Measurements from ENCODE around the gene RAD21L1.

Gene RAD21L1

GRCh38 chr20:1225783-1226654, at the start of gene RAD21L1:
TSS of gene RAD21L1 (plus strand) at chr20:1226044. CDS start at chr20:1228454, 2,410 bp downstream.
- DNase-seq, result peak; percentile 85

DNA sequence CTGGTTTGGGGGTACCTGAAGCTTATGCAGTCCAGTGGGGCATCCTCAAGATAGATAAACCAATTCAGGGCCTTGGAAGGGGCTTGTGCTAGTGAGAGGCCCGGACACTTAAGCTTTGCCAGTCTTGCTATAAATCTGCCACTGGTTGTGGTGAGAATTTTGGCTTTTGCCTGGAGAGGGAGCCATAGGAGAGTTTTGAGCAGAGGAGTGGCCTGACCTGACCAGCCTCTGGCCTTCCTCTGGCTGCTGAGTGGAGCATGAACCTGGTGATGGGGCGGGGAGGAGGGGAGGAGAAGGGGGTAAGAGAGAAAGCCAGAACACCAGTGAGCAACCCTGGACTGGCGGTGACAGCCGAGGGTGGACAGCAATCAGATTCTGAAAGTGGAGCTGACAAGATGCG, 48.2 kb upstream of the RAD21L1 start:
- no peak for DNase-seq

DNA sequence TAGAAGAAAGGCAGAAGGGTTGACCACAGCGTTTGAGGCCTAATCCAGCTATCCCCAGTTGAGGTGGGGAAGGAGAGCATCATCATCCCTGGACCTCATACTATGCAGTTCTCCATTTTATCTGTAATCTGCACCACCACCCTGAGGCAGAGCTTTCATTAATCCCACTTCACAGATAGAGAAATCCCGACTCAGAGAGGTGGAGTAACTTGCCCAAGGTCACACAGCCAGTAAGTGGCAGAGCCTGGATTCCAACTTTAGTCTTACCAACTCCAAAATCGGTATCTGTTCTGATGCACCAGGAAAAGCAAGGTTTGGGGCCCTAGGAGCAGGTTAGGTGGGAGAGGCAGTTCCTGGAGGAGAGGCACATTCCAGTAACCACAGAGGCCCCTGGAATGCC, 47.7 kb upstream of the RAD21L1 start:
- no peak for DNase-seq

DNA sequence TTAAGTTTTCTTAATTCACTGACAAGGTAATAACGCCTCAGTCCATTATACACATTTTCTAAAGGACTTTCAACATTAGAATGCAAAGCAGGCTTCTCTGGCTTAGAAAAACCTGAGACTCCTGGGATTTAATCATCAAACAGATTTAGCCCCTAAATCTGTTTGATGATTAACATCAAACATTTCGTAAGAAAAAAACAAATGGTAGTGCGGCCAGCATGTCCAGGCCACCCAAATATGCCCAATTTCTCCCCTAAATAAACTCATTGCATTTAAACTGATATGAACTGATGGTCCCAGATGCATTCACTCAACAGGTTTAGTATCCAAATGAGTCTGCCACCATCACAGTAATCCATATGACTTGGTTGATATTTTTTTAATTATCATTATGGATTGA, 47.2 kb upstream of the RAD21L1 start:
- no peak for DNase-seq

- no peak for DNase-seq
These were observed 44.9 kb upstream of the RAD21L1 start for GRCh38 chr20:1180949-1181348.

GRCh38 chr20:1182106-1182505, 43.7 kb upstream of the RAD21L1 start:
- no peak for DNase-seq

- no peak for DNase-seq
These were observed 42.7 kb upstream of the RAD21L1 start for GRCh38 chr20:1183153-1183552.

DNA sequence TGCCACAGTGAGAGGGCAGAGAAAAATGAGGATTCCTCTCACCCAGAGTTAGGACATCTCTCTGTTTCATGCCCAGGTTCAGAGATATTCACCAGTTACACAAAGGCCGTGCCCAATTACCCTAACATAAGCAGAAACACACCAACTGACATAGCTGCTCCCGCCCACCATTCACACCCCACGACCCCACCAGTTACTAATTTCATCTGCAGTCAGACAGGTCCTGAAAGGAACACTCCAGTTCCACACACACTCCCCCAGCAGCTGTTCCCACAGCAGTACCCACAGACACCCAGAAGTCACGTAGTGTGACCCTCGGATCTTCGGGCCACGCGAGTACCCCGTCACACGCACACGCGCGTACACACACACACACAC, 41.6 kb upstream of the RAD21L1 start:
- no peak for DNase-seq

DNA sequence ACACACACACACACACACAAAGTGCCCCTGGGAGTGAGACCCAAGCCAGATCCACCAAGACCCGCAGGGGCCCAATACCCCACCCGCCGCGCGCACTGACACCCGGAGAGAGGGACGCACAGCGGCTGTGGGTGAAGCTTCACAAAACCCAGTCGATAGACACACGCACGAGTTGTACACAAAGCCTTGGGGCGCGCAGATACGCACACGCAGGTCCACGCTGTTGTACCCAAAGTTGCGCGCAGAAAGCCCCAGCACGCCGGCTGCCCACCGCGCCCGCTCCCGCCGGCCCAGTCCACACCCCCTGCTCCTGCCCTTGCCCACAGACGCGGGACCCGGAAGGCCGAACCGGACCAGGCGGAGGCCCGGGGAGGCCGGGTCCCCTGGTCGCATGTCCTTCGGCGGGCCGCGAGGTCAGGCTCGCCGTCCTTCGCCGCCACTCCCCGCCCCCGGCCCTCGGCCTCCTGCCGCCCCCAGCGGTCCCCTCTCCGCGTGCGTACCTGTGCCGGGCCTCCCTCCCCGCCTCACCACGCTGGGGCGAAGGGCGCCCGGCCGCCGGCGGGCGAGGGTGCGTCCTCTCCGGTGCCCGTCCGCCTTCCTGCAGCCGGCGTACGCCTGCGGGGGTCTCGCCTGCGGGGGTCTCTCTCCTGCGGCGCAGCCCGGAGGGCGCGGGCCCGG, 41.1 kb upstream of the RAD21L1 start, which contains the start of gene TMEM74B:
TMEM74B (minus strand) TSS at position 344 of the 678 bp plus-strand sequence. CDS start 1,180 bp downstream, outside the sequence.
- no peak for DNase-seq

DNA sequence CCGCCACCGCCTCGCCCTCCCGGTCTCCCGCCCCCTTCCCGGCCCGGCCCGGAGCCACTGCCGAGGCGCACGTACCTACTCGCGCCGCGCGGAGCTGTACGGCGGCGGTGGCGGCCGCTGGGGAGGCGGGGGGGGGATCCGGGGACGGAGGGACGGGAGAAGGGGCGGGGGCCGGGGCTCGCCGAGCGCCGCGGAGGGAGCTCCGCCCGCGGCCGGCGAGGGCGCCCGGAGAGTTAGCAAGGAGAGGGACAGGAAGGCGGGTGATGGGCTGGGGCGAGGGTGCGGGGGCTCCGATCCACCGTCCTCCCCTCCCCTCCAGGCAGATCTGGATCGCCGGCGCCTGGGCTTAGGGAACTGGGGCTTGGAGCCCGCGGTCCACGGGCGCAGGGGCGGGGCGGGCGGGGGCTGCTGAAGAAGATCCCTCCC, 40.5 kb upstream of the RAD21L1 start:
- DNase-seq, result no peak

- peak; percentile 47 for DNase-seq
These were observed 40.0 kb upstream of the RAD21L1 start for GRCh38 chr20:1185790-1186334.

DNA sequence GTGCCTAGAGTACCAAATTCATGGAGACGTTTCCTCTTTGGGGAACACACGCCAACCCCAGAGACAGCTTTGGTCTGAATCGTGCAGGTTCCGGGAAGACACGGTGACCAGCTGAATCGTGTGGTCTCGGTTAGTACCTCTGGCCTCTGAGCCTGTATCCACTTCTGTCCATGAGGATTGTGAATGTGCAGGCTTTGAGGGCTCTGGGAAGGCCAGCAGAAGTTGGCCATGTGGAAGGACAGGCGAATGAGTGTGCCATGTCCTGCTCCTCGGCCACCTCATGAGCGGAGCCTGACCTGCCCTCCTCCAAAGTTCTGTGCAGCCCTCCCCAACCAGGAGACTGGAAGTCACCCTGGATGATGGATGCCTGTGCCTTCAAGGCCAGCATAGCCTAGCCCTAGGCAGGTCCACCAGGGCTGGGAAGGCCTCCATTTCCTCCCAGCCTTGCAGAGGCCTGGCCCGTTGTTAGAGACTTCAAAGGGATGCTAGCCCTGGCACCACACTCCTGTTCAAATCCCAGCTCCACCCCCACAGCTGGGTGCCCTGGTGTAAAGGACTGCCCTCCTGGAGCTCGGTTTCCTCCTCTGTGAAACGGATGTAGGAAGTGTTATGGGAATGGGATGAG, 39.4 kb upstream of the RAD21L1 start:
- DNase-seq, result no peak

DNA sequence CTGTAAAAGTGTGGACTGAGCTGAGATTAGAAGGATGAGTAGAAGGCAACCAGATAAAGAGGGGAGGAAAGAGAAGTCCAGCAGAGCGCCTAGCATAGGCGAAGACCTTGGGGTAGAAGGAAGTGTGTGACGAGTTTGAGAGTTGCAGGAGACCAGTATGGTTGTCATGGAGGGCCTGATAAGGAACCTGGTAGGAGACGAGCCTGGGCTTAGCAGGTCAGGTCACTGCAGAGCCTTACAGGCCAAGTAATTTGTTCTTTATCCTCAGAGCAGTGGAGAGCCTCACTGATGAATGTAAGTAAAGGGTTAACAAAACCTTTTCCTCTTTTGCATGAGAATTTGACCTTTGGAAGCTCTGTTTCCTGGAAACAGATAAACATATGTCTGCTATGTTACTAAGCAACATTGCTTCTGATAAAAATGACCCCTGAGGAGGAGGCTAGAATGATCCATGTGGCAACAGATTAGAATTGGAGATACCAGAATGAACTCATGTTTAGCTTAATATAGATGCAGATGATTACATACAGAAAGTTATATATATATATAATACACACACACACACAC, 38.2 kb upstream of the RAD21L1 start:
- no peak for DNase-seq

DNA sequence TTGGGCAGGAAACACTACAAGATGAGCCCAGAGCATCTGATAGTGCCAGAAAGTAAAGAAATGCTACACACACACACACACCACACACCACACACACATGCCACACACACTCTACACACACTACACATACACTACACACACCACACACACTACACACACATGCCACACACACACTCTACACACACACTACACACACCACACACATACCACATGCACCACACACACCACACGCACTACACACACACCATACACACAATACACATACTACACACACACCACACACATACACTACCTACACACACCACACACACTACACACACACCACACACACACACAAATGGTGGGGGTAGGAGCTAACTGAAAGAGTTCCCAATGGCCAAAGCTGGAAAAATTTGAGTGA, 37.5 kb upstream of the RAD21L1 start:
- no peak for DNase-seq

GRCh38 chr20:1189827-1190226, 36.0 kb upstream of the RAD21L1 start:
- DNase-seq, result no peak

DNA sequence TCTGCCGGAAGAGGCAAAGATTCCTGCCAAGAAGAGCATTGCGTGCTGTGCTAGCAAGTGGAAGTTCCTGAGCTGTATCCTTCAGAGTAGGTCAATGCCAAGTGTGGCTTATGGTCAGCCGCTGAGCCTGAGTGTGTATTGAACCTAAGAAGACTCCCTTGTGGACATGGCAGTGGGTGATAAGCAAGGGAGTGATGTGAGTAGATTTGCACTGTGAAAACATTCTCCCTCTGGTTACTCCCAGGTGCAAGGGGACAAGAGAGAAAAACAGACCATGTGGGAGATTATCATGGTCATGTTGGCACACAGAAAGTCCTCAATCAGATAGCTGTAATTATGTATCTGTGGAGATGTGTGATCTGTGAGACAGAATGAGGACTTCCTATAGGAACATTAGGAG, 35.0 kb upstream of the RAD21L1 start:
- no peak for DNase-seq

- no peak for DNase-seq
These were observed 34.5 kb upstream of the RAD21L1 start for GRCh38 chr20:1191299-1191698.

DNA sequence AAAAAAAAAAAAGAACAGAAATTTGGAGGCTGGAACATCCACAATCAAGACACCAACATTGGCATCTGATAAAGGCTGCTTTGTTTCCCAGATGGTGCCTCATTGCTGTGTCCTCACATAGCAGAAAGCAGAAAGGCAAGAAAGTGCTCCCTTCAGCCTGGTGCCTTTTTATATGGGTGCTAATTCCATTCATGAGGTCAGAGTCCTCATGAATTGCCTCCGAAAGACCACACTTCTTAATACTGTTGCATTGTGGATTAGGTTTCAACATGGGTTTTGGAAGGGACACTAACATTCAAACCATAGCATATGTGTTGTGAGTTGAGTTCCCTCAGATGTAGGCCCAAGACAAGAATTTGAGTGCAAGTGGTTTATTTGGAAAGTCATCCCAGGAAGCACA, 30.6 kb upstream of the RAD21L1 start:
- DNase-seq, result no peak

GRCh38 chr20:1196634-1197033, 29.2 kb upstream of the RAD21L1 start:
- no peak for DNase-seq

GRCh38 chr20:1197801-1198200, 28.0 kb upstream of the RAD21L1 start:
- DNase-seq, result no peak

DNA sequence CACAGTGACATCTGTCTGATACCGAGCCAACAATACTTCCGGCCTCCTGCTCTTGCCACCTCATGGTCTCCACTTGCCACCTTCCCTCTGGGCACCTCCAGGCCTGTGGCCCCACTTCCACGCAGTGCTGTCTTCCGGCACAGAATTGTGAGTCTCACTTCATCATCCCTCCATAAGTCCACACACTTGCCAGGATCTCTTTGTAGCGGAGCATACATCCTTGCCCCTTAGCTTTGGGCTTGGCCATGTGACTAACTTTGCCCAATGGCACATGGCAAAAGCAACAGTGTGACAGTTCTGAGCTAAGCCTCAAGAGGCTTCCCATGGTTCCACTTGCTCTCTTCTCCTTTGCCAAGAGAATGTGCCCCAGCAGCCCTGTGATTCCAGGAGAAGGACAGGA, 27.1 kb upstream of the RAD21L1 start:
- DNase-seq, result no peak

GRCh38 chr20:1199212-1199873, 26.5 kb upstream of the RAD21L1 start:
- no peak for DNase-seq

DNA sequence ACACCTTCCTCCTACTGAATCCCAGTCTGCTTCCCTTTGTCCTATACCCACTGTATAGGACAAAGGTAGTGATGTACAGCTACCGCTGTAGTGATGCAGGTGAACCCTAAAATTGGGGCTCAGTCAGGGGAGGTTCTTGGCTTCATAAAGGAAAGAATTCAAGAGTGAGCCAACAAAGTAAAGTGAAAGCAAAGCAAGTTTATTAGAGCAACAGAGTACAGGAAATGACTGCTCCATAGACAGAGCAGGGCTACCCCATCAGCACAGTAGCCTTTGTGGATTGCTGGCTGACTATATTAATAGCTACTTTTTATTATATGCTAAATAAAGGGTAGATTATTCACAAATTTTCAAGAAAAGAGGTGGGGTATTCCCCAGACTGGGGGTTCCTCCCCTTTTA, 25.9 kb upstream of the RAD21L1 start:
- DNase-seq, result no peak
